ENCODE data around the gene HLA-DMA. TPM values are rescaled to one million over a fixed set of nuclear protein-coding genes. Genes with fewer than 3 reads are reported as not detected.
A peak's percentile ranks its signal among the peaks of the same experiment; 100 is the strongest.

The HLA-DMA gene
- total and polyA plus RNA-seq, 2 of the 13 experiments (the other 11 are each of a cell fraction or from before 2014, with no cell fraction given), result 0.70 to 0.71 TPM

DNA sequence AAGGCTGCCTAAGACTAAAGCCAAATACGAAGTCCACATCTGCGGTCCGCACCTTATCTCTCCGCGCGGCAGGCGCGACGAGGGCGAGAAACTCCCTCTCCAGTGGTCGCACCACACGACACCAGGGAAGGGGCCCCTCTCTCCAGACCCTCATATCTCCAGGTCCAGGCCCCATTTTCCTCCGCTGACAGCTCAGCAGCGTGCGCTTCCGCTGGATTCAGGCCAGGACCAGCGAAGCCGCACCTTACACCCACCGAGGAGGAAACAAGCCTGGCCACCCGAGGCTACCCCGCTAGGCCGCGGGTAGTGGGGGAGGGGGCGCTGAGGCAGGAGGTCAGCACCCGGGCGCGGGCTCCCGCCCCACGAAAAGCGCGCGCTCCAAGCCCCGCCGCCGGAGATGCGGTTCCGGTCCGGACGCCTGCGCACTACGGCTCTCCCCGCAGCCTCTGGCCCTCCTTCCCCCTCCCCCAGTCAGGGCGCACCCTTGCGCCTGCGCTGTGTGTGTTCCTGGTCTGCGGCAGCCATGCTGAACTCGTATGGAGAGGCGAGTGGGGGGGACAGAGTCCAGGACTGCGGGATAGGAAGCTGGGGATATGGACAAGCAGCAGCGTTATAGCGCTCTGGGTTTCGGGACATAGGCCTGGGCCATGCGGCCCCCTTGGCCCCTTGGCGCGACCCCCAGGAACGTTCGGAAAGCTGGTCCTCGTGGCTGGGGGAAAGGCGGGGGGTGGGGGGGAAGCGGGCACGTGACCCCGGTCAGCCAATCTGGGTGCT is 15.4 kb upstream of the HLA-DMA start, which contains the start of gene BRD2 (continued):
- TF ChIP-seq NFIC (IDR thresholded peaks at IDR 0.05; ENCODE audit: low read length) (no peak), POLR2A (IDR thresholded peaks at IDR 0.05; ENCODE audit: insufficient read depth in 1 of 2, low read depth in 2 of 2, low read length in 2 of 2) (peak in 1 of 2 experiments; percentile 87; a peak in 2 of 4 replicates), HNRNPL (IDR thresholded peaks at IDR 0.05; ENCODE audit: low read depth, low read length) (0 out of 2 replicates have a peak, but pooled peaks have one; percentile 46), SRSF1 (optimal IDR thresholded peaks at IDR 0.05; ENCODE audit: low read depth, low read length) (no peak), ARHGAP35 (CRISPR knock-in tag; IDR thresholded peaks at IDR 0.05; ENCODE audit: borderline replicate concordance) (peak; percentile 87), GTF2F1 (IDR thresholded peaks at IDR 0.05; ENCODE audit: low read length) (no peak), ZNF10 (CRISPR knock-in tag; IDR thresholded peaks at IDR 0.05; ENCODE audit: borderline replicate concordance, low read depth) (no peak), ZNF564 (CRISPR knock-in tag; IDR thresholded peaks at IDR 0.05) (0 out of 2 replicates have a peak, but pooled peaks have one; percentile 74), ETV5 (CRISPR knock-in tag; IDR thresholded peaks at IDR 0.05; ENCODE audit: borderline replicate concordance) (peak; percentile 77; the same call in 1 of the 2 replicates), KMT2B (CRISPR knock-in tag; IDR thresholded peaks at IDR 0.05) (peak; percentile 89; the same call in 1 of the 2 replicates), HMG20B (CRISPR knock-in tag; conservative IDR thresholded peaks at IDR 0.05) (no peak; the same call in 1 of the 2 replicates), ZNF367 (CRISPR knock-in tag; IDR thresholded peaks at IDR 0.05; ENCODE audit: borderline replicate concordance) (peak; percentile 85; the same call in 1 of the 2 replicates), ZMAT3 (CRISPR knock-in tag; conservative IDR thresholded peaks at IDR 0.05) (peak; percentile 76)
- TF ChIP-seq, protein P1, sequence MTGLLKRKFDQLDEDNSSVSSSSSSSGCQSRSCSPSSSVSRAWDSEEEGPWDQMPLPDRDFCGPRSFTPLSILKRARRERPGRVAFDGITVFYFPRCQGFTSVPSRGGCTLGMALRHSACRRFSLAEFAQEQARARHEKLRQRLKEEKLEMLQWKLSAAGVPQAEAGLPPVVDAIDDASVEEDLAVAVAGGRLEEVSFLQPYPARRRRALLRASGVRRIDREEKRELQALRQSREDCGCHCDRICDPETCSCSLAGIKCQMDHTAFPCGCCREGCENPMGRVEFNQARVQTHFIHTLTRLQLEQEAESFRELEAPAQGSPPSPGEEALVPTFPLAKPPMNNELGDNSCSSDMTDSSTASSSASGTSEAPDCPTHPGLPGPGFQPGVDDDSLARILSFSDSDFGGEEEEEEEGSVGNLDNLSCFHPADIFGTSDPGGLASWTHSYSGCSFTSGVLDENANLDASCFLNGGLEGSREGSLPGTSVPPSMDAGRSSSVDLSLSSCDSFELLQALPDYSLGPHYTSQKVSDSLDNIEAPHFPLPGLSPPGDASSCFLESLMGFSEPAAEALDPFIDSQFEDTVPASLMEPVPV (CRISPR knock-in tag; IDR thresholded peaks at IDR 0.05), result peak; percentile 99
- TF ChIP-seq, protein P2, sequence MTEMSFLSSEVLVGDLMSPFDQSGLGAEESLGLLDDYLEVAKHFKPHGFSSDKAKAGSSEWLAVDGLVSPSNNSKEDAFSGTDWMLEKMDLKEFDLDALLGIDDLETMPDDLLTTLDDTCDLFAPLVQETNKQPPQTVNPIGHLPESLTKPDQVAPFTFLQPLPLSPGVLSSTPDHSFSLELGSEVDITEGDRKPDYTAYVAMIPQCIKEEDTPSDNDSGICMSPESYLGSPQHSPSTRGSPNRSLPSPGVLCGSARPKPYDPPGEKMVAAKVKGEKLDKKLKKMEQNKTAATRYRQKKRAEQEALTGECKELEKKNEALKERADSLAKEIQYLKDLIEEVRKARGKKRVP (CRISPR knock-in tag; IDR thresholded peaks at IDR 0.05), result peak in 1 of 2 experiments; percentile 66; a peak in 1 of 4 replicates
- TF ChIP-seq, protein P3, sequence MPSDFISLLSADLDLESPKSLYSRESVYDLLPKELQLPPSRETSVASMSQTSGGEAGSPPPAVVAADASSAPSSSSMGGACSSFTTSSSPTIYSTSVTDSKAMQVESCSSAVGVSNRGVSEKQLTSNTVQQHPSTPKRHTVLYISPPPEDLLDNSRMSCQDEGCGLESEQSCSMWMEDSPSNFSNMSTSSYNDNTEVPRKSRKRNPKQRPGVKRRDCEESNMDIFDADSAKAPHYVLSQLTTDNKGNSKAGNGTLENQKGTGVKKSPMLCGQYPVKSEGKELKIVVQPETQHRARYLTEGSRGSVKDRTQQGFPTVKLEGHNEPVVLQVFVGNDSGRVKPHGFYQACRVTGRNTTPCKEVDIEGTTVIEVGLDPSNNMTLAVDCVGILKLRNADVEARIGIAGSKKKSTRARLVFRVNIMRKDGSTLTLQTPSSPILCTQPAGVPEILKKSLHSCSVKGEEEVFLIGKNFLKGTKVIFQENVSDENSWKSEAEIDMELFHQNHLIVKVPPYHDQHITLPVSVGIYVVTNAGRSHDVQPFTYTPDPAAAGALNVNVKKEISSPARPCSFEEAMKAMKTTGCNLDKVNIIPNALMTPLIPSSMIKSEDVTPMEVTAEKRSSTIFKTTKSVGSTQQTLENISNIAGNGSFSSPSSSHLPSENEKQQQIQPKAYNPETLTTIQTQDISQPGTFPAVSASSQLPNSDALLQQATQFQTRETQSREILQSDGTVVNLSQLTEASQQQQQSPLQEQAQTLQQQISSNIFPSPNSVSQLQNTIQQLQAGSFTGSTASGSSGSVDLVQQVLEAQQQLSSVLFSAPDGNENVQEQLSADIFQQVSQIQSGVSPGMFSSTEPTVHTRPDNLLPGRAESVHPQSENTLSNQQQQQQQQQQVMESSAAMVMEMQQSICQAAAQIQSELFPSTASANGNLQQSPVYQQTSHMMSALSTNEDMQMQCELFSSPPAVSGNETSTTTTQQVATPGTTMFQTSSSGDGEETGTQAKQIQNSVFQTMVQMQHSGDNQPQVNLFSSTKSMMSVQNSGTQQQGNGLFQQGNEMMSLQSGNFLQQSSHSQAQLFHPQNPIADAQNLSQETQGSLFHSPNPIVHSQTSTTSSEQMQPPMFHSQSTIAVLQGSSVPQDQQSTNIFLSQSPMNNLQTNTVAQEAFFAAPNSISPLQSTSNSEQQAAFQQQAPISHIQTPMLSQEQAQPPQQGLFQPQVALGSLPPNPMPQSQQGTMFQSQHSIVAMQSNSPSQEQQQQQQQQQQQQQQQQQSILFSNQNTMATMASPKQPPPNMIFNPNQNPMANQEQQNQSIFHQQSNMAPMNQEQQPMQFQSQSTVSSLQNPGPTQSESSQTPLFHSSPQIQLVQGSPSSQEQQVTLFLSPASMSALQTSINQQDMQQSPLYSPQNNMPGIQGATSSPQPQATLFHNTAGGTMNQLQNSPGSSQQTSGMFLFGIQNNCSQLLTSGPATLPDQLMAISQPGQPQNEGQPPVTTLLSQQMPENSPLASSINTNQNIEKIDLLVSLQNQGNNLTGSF (CRISPR knock-in tag; IDR thresholded peaks at IDR 0.05), result peak; percentile 64
- TF ChIP-seq, protein P4, sequence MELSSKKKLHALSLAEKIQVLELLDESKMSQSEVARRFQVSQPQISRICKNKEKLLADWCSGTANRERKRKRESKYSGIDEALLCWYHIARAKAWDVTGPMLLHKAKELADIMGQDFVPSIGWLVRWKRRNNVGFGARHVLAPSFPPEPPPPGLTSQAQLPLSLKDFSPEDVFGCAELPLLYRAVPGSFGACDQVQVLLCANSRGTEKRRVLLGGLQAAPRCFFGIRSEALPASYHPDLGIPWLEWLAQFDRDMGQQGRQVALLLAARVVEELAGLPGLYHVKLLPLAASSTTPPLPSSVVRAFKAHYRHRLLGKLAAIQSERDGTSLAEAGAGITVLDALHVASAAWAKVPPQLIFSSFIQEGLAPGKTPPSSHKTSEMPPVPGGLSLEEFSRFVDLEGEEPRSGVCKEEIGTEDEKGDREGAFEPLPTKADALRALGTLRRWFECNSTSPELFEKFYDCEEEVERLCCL (CRISPR knock-in tag; IDR thresholded peaks at IDR 0.05; ENCODE audit: borderline replicate concordance), result 0 out of 2 replicates have a peak, but pooled peaks have one; percentile 42
- TF ChIP-seq, protein P5, sequence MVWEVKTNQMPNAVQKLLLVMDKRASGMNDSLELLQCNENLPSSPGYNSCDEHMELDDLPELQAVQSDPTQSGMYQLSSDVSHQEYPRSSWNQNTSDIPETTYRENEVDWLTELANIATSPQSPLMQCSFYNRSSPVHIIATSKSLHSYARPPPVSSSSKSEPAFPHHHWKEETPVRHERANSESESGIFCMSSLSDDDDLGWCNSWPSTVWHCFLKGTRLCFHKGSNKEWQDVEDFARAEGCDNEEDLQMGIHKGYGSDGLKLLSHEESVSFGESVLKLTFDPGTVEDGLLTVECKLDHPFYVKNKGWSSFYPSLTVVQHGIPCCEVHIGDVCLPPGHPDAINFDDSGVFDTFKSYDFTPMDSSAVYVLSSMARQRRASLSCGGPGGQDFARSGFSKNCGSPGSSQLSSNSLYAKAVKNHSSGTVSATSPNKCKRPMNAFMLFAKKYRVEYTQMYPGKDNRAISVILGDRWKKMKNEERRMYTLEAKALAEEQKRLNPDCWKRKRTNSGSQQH (CRISPR knock-in tag; IDR thresholded peaks at IDR 0.05; ENCODE audit: low read depth), result peak; percentile 52
